Endothelial cell of umbilical vein (primary cell): ENCODE results near the gene GUCY1A1. TPM values are rescaled to one million over a fixed set of nuclear protein-coding genes. Genes with fewer than 3 reads are reported as not detected.

Experiments used
- BruUV-seq: library from RNA; stranded (reverse); fragments of 400-500 nt; replicated peaks from 2 replicates; lab custom pipeline; 2021; lab: Mats Ljungman, UMichigan
- CTCF ChIA-PET: fragments of 300-600, 350-600 bp; sonication (Branson Sonifier 250); formaldehyde crosslinking; loops from one replicate; lab custom pipeline; 2021; ENCODE audit warnings: antibody characterized with exemption, inconsistent platforms; lab: Charles Lee
- POLR2A ChIA-PET: fragments of 300-600, 350-600 bp; sonication (Branson Sonifier 250); formaldehyde crosslinking; loops from one replicate; lab custom pipeline; 2021; ENCODE audit warnings: antibody characterized with exemption, inconsistent platforms; lab: Charles Lee
- DNase-seq: peaks from one replicate; pipeline ENCODE4 v3.0.0-alpha.2; 2011; ENCODE audit warnings: low read depth, low spot score
- FAIRE-seq: peaks from 2 replicates; lab custom pipeline; 2011; peaks lifted over from hg19 to GRCh38; lab: Jason Lieb, UNC
- H2AFZ ChIP-seq: 2 replicates; pipeline ENCODE4 v1.6.0; 2012; ENCODE audit warnings: low read depth, low read length, control low read depth, inconsistent platforms
- H3K27ac ChIP-seq: 2 replicates; pipeline ENCODE4 v1.5.1; 2011; ENCODE audit warnings: low read depth, mild to moderate bottlenecking, control low read depth, low read length, moderate library complexity; ENCODE audit not compliant: insufficient read depth
- H3K27me3 ChIP-seq, 2 experiments: 2 replicates each; pipeline versions ENCODE4 v1.6.0 to v1.6.1; 2011; ENCODE audit warnings: low read length in 2 of 2, mixed read lengths in 1 of 2; ENCODE audit not compliant: control insufficient read depth in 2 of 2, insufficient read depth in 2 of 2
- H3K36me3 ChIP-seq, 2 experiments: 2 replicates in 1 of 2; 3 replicates in 1 of 2; pipeline ENCODE4 v1.5.1; 2011; ENCODE audit warnings: low read length in 2 of 2, mild to moderate bottlenecking in 1 of 2, moderate library complexity in 1 of 2; ENCODE audit not compliant: control insufficient read depth in 2 of 2, insufficient read depth in 2 of 2; ENCODE audit errors: extremely low read depth in 1 of 2
- H3K4me1 ChIP-seq: 3 replicates; pipeline ENCODE4 v1.5.1; 2011; ENCODE audit warnings: mild to moderate bottlenecking, low read length; ENCODE audit not compliant: control insufficient read depth, insufficient read depth; ENCODE audit errors: extremely low read depth
- H3K4me2 ChIP-seq: 2 replicates; pipeline ENCODE4 v1.6.1; 2011; ENCODE audit warnings: low read length, control low read depth, mixed read lengths; ENCODE audit not compliant: insufficient read depth
- H3K4me3 ChIP-seq, 3 experiments: fragments of 200-600 bp in 1 of 3; sonication (generic), shearing (Covaris generic) in 1 of 3; replicated peaks in 1 of 3; 2 replicates each; pipeline ENCODE4 v1.5.1; 2011 to 2016; ENCODE audit warnings: control low read depth in 3 of 3, low read length in 3 of 3, mild to moderate bottlenecking in 2 of 3, inconsistent platforms in 1 of 3, low read depth in 1 of 3, moderate library complexity in 1 of 3; ENCODE audit not compliant: insufficient read depth in 1 of 3
- H3K79me2 ChIP-seq: 2 replicates; pipeline ENCODE4 v1.6.0; 2012; ENCODE audit warnings: low read length, inconsistent platforms; ENCODE audit not compliant: control insufficient read depth, insufficient read depth
- H3K9ac ChIP-seq: replicated peaks from 2 replicates; pipeline ENCODE3; 2011; ENCODE audit warnings: low read length, control low read depth; ENCODE audit not compliant: insufficient read depth; ENCODE audit errors: extremely low read depth
- H3K9me1 ChIP-seq: replicated peaks from 3 replicates; pipeline ENCODE4 v1.6.0; 2011; ENCODE audit warnings: mild to moderate bottlenecking, low read length; ENCODE audit not compliant: control insufficient read depth, insufficient read depth; ENCODE audit errors: extremely low read depth
- H3K9me3 ChIP-seq: replicated peaks from 2 replicates; pipeline ENCODE4 v1.5.1; 2012; ENCODE audit warnings: low read length, inconsistent platforms; ENCODE audit not compliant: control insufficient read depth, insufficient read depth
- H4K20me1 ChIP-seq: replicated peaks from 2 replicates; pipeline ENCODE3; 2011; ENCODE audit warnings: mild to moderate bottlenecking, low read length; ENCODE audit not compliant: control insufficient read depth, insufficient read depth; ENCODE audit errors: extremely low read depth
- CTCF ChIP-seq, 2 donors: IDR thresholded peaks; 1 replicate in 1 of 2; 2 replicates in 1 of 2; pipeline ENCODE4 v1.5.1; 2011; ENCODE audit warnings: low read length in 2 of 2, mild to moderate bottlenecking in 2 of 2, moderate library complexity in 2 of 2, control low read depth in 1 of 2, inconsistent platforms in 1 of 2, low read depth in 1 of 2; ENCODE audit not compliant: insufficient read depth in 1 of 2; ENCODE audit errors: extremely low read depth in 1 of 2
- EZH2 ChIP-seq: IDR thresholded peaks from 2 replicates; pipeline ENCODE4 v1.6.1; 2012; ENCODE audit warnings: borderline replicate concordance, low read depth, mild to moderate bottlenecking, moderate library complexity, low read length, inconsistent platforms; ENCODE audit not compliant: severe bottlenecking
- FOS ChIP-seq: IDR thresholded peaks from 2 replicates; pipeline ENCODE4 v1.6.1; 2011; ENCODE audit warnings: mild to moderate bottlenecking, low read length, moderate library complexity, borderline replicate concordance; ENCODE audit not compliant: insufficient read depth
- GATA2 ChIP-seq: IDR thresholded peaks from 2 replicates; pipeline ENCODE4 v1.7.0; 2011; ENCODE audit warnings: low read depth, mild to moderate bottlenecking, moderate library complexity, mixed read lengths, low read length; ENCODE audit not compliant: insufficient read length, insufficient read depth
- JUN ChIP-seq: IDR thresholded peaks from 2 replicates; pipeline ENCODE4 v1.6.1; 2011; ENCODE audit warnings: borderline replicate concordance, low read depth; ENCODE audit not compliant: insufficient read length, insufficient read depth
- MAX ChIP-seq: IDR thresholded peaks from 2 replicates; pipeline ENCODE4 v1.6.1; 2011; ENCODE audit not compliant: insufficient read depth, insufficient read length
- MYC ChIP-seq: IDR thresholded peaks from one replicate; pipeline ENCODE4 v1.6.1; 2011; ENCODE audit warnings: mild to moderate bottlenecking, low read depth, low read length
- POLR2A ChIP-seq: IDR thresholded peaks from 2 replicates; pipeline ENCODE4 v1.6.1; 2012; ENCODE audit warnings: low read depth, mild to moderate bottlenecking, control low read depth, low read length
- POLR2AphosphoS5 ChIP-seq: IDR thresholded peaks from 2 replicates; pipeline ENCODE4 v1.6.1; 2012; ENCODE audit warnings: low read depth, mild to moderate bottlenecking, control low read depth, low read length, moderate library complexity; ENCODE audit not compliant: insufficient read depth
- dilution Hi-C: fragments of 300-500 bp; cut with MboI; formaldehyde crosslinking; loops from one replicate; pipeline ENCODE4 v1.15.0; 2019; ENCODE audit warnings: low sequenced_read_pairs; ENCODE audit not compliant: extremely low pct_ligation_motif_present
- intact Hi-C: fragments of 100-400 bp; cut with micrococcal nuclease; formaldehyde crosslinking; loops from one replicate; pipeline ENCODE4 v1.10.0; 2022
- polyA plus RNA-seq, 4 experiments: library from polyadenylated mRNA; depleted of rRNA in 3 of 4; stranded (reverse) in 3 of 4; unstranded in 1 of 4; fragments of >200 nt; gene quantifications; 2 replicates each; pipeline versions ENCODE4 v1.2.1 to v1.2.3, GENCODE V29; 2011 to 2012; ENCODE audit warnings: missing spikeins in 1 of 4
- total RNA-seq: library from RNA; stranded (reverse); gene quantifications from 2 replicates; pipeline ENCODE4 v1.2.3, GENCODE V29; 2021

GUCY1A1 gene
- total and polyA plus RNA-seq, 2 donors (not counting 3 experiments of a cell fraction or from before 2014, with no cell fraction given): 1.3 to 4.4 TPM

- dilution Hi-C loops: no loop called here
- FAIRE-seq: no peak
- POLR2A ChIA-PET: no interaction called here
These were observed 13.6 kb upstream of the GUCY1A1 start for GRCh38 chr4:155653052-155653451.

More at GRCh38 chr4:155653052-155653451, 13.6 kb upstream of the GUCY1A1 start:
- no peak overlapping the region for H3K4me3 ChIP-seq
- CTCF ChIA-PET: no interaction called here
- no peak overlapping the region for H2AFZ ChIP-seq
- no peak overlapping the region for H3K4me2 ChIP-seq
- no peaks in the 10 kb centered on the region for H3K27me3 ChIP-seq
- intact Hi-C loops: no loop called here
- no peaks in the 10 kb centered on the region for H3K36me3 ChIP-seq
- H3K79me2 ChIP-seq: no peaks in the 10 kb centered on the region
- H4K20me1 ChIP-seq: no peaks in the 10 kb centered on the region
- H3K9ac ChIP-seq: no peak overlapping the region
- H3K4me1 ChIP-seq: no peaks in the 10 kb centered on the region
- H3K9me3 ChIP-seq: no peaks in the 10 kb centered on the region
- no peak for DNase-seq
- no peak overlapping the region for H3K27ac ChIP-seq
- no TSS peak for BruUV-seq
- no peaks in the 10 kb centered on the region for H3K9me1 ChIP-seq
- TF ChIP-seq MYC: no peak
- TF ChIP-seq MAX: no peak
- TF ChIP-seq POLR2AphosphoS5: no peak
- no peak for TF ChIP-seq EZH2
- TF ChIP-seq FOS: no peak
- no peak for TF ChIP-seq POLR2A
- TF ChIP-seq JUN: no peak
- TF ChIP-seq CTCF (IDR thresholded peaks at IDR 0.05; ENCODE audit: extremely low read depth in 1 of 2, insufficient read depth in 1 of 2, low read depth in 1 of 2, low read length in 2 of 2): no peak
- no peak for TF ChIP-seq GATA2
